ENCODE results near the gene FAM216B.

FAM216B gene

DNA sequence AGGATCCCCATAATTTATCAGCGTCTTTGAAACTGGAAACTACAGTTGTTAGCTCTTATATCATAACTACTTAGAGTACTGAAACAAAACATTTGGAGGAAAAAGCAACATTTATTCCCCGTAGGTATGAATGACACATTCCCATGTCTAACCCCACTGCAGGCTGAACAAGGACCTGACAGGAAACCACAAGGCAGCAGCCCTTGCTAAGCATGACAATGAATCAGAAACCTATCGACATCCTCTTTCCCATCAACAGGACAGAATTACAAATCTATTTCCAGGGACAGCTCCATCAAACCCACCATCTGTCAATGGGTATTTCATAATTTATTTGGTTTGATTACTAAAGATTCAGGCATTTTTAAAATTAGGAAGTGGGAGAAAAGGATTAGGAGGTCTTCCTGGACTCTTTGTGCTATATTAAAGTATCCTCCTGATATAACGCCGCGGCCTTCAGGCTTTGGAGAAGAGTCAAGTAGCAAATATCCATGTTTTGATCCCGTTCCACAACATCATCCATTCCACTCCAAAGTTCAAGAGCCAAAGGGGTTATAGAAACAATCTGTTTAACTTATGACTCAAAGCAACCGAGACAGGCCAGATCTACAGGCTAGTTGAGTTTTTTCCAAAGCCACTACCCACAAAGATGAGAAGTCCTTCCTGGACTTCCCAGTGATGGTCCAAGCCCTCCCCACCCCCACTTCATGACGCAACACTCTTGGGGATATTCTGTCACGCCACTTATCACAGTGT, 51.1 kb downstream of the FAM216B start:
- DNase-seq (ENCODE audit: low read depth, low spot score), result no peak

DNA sequence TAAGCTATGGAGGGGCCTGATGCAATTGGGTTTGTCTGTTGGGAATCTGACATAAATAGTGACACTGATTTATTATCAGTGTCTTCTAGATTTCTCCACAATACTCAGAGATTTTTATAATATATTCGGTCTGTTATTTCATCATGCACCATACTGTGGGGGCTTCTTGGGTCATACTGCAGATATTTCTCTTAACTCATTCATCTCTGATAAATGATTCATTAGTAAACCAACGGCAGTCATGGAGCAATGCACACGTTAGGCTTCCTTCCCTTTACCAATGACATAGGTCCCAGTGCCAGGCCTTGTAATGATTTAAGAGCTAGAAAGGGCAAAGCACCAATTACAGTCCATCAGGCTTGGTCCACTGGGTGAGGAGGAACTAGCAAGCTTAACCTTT, 53.6 kb downstream of the FAM216B start:
- DNase-seq (ENCODE audit: low read depth, low spot score), result no peak

DNA sequence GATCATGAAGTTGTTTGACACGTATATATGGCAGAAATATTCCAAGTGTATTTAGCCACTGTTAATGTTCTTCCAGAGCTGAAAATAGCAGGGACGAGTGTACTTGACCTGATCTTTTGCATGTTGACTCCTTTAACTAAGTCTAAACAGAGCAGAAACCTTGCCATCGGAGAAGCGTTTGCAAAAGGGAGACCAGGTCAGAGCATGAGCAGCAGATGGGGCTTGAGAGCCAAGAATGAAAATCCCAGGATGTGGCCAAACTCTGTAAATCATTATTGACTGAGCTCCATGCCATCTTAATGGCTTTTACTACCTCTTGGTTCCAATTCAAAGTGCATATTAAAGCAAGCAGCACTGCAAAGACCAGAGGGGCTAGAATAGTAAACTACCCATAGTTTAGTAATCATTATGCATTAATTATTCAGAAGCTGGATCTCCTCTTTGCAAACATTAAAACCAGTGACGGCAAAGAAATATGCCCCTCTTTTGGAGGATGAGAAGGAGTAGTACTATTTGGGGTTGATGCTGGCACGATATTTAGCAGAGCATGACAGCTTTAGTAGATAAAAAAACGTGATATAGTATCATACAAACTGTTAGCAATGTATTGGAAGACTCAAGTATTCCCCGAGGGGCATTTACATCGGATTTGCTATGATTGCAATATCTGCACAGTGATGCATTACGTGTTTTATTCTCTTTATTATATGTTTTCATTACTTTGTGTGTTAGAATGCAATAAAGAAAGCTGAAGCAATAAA, 55.7 kb downstream of the FAM216B start:
- DNase-seq (ENCODE audit: low read depth, low spot score), result no peak
